ELR (cell line): ENCODE measurements around the gene NOP53.
A peak's percentile ranks its signal among the peaks of the same experiment; 100 is the strongest.
"Not testable (repeated sequence)": the region's sequence is repeated elsewhere in the genome, so short reads cannot be mapped to it uniquely, and the experiment has no call there.

Source experiments
- DNase-seq: peaks from one replicate; pipeline ENCODE4 v3.0.0-alpha.2; 2015; ENCODE audit warnings: low read depth

NOP53 gene

GRCh38 chr19:47778049-47778953 is 33.0 kb downstream of the NOP53 start, which contains the start of gene SELENOW:
TSS of gene SELENOW (plus strand) at chr19:47778703. CDS start at chr19:47778786, 83 bp downstream.
- DNase-seq: peak; percentile 72

- DNase-seq: peak; percentile 26
Measured at GRCh38 chr19:47778954-47779351, 33.6 kb downstream of the NOP53 start.

- DNase-seq: no peak
Measured at GRCh38 chr19:47779524-47780214, 34.3 kb downstream of the NOP53 start.

- DNase-seq: no peak
Measured at GRCh38 chr19:47780215-47780551, 34.8 kb downstream of the NOP53 start.

DNA sequence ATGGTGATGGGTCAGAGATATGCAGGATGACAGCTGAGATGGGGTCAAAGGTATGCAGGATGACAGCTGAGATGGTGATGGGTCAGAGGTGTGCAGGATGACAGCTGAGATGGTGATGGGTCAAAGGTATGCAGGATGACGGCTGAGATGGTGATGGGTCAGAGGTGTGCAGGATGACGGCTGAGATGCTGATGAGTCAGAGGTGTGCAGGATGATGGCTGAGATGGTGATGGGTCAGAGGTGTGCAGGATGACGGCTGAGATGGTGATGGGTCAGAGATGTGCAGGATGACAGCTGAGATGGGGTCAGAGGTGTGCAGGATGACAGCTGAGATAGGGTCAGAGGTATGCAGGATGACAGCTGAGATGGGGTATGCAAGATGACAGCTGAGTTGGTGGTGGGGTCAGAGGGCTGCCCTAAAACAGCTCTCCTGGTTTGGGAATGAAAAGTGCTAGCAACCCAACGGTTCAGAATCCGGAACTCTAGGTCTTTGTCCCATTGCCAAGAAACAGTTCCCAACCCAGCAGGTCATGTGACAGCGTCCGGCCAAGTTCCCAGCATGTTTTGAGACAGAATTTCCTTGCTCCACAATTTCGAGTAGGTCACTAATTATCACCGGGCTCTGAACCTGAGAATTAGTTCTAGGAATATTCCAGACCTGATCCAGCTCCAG is 36.4 kb downstream of the NOP53 start:
- DNase-seq: no peak

- no peak for DNase-seq
Measured at GRCh38 chr19:47786566-47786965, 41.2 kb downstream of the NOP53 start.

DNA sequence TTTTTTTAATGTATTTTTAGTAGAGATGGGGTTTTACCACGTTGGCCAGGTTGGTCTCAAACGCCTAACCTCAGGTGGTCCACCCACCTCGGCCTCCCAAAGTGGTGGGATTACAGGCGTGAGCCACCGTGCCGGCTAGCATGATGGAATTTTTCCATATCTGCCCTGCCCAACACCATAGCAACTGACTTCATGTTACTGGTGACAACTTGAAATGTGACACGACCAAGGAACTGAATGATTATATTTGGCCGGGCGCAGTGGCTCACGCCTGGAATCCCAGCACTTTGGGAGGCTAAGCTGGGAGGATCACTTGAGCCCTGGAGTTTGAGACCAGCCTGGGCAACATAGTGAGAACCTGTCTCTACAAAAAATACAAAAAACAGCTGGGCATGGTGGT is 42.0 kb downstream of the NOP53 start:
- not testable (repeated sequence) for DNase-seq

GRCh38 chr19:47789811-47790210 is 44.5 kb downstream of the NOP53 start:
- not testable (repeated sequence) for DNase-seq

DNA sequence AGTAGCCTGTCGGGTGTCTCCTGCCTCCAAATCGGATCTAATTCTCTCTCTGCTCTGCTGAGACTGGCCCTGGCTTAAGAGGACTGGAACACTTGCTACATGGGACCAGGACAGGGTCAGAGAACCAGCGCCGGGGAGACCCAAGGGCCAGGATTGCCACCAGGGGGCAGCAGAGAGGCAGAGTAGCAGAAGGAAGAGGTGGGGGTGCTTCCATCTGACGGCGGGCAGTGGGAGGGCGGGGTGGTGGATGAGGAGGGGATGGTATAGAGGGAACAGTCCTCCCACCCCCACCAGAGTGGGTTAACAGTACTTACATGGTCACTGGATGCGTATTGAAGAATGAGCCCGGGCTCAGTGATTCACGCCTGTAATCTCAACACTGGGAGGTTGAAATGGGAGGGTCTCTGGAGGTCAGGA is 45.1 kb downstream of the NOP53 start:
- DNase-seq: peak; percentile 76

GRCh38 chr19:47792616-47793015 is 47.3 kb downstream of the NOP53 start:
- no peak for DNase-seq

DNA sequence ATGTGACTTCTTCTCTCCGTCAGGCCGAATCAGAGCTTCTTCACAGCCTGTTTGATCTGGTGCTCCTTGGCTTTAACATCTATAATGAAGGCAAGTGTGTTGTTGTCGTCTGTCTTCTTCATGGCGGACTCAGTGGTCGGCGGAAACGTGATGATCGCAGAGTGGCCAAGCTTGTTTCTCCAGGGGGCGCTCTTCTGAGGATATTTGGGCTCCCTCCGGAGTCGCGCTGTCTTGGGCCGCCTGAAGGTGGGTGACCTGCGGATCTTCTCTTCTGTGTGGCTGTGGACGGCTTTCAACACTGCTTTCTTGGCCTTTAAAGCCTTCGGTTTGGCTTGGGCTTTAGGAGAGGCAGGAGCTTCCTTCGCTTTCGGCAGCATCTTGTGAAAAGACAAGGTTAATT is 49.2 kb downstream of the NOP53 start:
- DNase-seq: no peak

- no peak for DNase-seq
Measured at GRCh38 chr19:47796785-47797184, 51.4 kb downstream of the NOP53 start.

DNA sequence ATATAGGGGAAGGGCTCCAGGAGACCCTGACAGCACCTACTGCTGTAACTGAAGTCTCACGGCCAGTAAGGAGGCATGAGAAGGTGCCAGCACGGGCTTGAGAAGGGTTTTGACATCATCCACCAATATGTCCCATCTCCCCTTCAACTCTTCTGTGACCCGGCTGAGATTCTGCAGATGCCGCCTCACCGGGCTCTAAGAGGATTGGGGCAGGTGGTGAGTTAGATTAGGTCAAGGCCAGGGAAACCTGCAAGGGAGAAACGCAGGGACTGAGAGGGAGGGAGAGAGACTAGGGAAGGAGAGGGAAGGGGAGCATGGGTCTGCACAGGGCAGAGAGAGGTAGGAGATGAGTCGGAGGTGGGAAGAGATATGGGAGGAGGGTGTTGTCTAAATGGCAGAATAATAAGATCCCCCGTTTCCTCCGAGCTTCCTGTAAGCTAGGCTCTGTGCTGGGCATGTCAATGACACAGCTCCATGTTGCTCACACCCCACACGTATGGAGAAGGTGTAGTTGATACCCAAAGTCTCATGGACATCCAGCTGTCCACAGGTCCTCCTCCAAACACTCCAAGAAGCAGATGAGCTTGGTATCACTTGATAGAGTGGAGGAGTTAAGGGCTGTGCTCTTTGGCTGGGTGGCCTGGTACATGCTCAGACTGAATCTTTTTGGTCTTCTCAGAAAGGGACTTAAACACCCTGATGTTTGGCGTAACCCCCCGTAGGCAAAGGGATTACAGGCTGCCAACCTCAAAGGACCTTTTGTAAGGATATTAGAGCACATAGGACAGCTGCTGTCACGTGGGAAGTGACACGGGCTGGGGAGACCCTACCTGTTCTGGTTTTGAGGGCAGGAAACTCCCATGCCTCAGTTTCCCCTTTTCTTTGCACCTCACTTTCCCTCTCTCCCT is 52.9 kb downstream of the NOP53 start:
- DNase-seq: no peak

GRCh38 chr19:47798904-47799266 is 53.5 kb downstream of the NOP53 start:
- DNase-seq: no peak

- no peak for DNase-seq
Measured at GRCh38 chr19:47801270-47801669, 55.9 kb downstream of the NOP53 start.

DNA sequence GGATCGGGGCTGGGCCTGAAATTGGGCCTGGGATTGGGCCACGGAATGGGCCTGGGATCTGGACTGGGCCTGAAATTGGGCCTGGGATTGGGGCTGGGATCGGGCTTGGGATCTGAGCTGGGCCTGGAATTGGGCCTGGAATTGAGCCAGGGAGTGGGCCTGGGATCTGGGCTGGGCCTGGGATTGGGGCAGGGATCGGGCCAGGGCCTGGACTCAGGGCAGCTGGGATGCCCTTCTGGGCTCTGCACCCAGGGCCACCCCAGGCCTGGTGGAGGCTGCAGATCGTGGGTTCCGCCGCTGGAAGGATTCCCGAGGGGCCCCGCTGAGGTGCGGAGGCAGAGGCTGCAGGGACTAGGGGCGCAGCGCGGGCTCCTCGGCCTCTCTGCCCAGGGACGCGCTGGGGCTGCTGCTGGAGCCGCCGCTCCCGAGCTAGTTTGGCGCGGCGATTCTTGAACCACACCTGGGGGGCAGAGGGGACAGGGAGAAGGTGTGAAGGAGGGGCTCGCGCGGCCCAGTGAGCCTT is 57.2 kb downstream of the NOP53 start:
- no peak for DNase-seq

- not testable (repeated sequence) for DNase-seq
Measured at GRCh38 chr19:47803148-47803547, 57.8 kb downstream of the NOP53 start.

GRCh38 chr19:47803671-47804070 is 58.3 kb downstream of the NOP53 start:
- not testable (repeated sequence) for DNase-seq

DNA sequence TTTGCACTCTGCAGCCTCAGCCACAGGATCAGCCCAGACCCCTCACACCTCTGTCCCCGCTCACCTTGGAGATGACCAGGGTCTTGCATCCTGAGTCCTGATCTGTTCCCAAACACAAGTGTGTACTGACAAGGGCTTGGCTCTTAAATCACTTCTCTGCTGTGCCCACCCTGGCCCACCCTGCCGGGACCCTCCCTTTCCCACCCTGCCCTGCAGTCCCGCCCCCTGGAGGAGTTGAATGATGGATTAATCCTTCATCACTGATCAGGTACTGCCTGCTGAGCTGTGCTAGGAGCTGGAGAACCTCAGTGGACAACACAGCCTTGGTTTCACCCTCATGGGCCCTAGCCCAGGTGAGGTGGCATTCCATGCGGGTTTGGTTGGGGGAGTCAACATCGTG is 59.1 kb downstream of the NOP53 start, which contains the start of gene TPRX1:
Gene TPRX1, minus strand, starts transcription at position 101 of the 400 bp plus-strand sequence. Its CDS starts 12 bp downstream, at position 89.
- not testable (repeated sequence) for DNase-seq

DNA sequence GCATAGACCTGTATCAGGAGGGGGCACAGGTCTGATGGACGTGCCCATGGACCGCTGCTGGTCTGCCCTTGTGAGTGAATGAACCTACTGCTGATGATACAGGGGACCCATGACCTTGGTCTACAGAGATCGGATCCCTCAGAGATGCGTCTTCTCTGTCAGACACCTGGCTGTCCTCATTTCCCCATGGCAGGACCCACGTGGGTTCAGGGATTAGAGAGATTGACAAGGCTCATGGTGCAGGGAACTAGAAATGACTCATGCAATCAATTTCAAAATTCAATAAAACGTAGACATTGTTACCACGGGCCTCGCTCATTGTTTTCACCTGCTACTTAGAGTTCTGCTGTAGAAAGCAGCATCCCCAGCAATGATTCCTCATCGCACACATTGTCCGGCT is 60.0 kb downstream of the NOP53 start:
- no peak for DNase-seq

DNA sequence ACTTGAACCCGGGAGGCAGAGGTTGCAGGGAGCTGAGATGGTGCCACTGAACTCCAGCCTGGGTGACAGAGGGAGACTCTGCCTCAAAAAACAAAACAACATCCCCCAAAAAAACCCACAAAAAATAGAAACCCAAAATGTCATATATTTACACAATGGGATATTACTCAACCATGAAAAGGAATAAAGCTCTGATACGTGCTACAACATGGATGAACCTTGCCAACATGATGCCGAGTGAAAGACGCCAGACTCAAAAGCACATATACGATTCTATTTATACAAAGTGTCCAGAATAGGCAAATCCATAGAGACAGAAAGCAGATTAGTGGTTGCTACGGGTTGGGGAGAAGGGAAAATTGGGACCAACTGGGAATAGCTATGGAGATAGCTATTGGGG is 61.1 kb downstream of the NOP53 start:
- DNase-seq: no peak
